HEK293 (cell line): Measurements from ENCODE around the gene ARHGAP45.
A peak's percentile ranks its signal among the peaks of the same experiment; 100 is the strongest.

ENCODE experiments used
- EGR2 ChIP-seq: fragments of 450-650 bp; formaldehyde crosslinking; IDR thresholded peaks from 2 replicates; pipeline ENCODE4 v1.5.1; 2016; ENCODE audit warnings: low read depth, missing biosample characterization, missing genetic modification characterization
- GLIS2 ChIP-seq: fragments of 450-650 bp; formaldehyde crosslinking; IDR thresholded peaks from 2 replicates; pipeline ENCODE4 v1.5.1; 2016; ENCODE audit warnings: missing biosample characterization, missing genetic modification characterization
- PBX3 ChIP-seq: sonication (generic); formaldehyde crosslinking; IDR thresholded peaks from 2 replicates; pipeline ENCODE4 v1.8.1; 2022; ENCODE audit warnings: mild to moderate bottlenecking, moderate library complexity, missing genetic modification reagents
- PRDM10 ChIP-seq: fragments of 450-650 bp; formaldehyde crosslinking; IDR thresholded peaks from 2 replicates; pipeline ENCODE4 v1.5.1; 2016; ENCODE audit warnings: missing biosample characterization, missing genetic modification characterization
- SCRT1 ChIP-seq: fragments of 450-650 bp; formaldehyde crosslinking; IDR thresholded peaks from 2 replicates; pipeline ENCODE4 v1.5.1; 2016; ENCODE audit warnings: missing biosample characterization, missing genetic modification characterization, borderline replicate concordance
- SP3 ChIP-seq: fragments of 450-650 bp; formaldehyde crosslinking; IDR thresholded peaks from 2 replicates; pipeline ENCODE4 v1.5.1; 2016; ENCODE audit warnings: missing biosample characterization, missing genetic modification characterization
- ZBTB17 ChIP-seq: fragments of 450-650 bp; formaldehyde crosslinking; IDR thresholded peaks from 2 replicates; pipeline ENCODE4 v1.5.1; 2016; ENCODE audit warnings: missing biosample characterization, missing genetic modification characterization
- ZBTB26 ChIP-seq: fragments of 450-650 bp; formaldehyde crosslinking; optimal IDR thresholded peaks from 2 replicates; pipeline ENCODE3; 2016; ENCODE audit warnings: missing biosample characterization, mild to moderate bottlenecking, missing genetic modification characterization
- ZFHX2 ChIP-seq: fragments of 450-650 bp; formaldehyde crosslinking; conservative IDR thresholded peaks from 2 replicates; pipeline ENCODE4 v1.5.1; 2016; ENCODE audit warnings: missing biosample characterization, missing genetic modification characterization
- ZNF223 ChIP-seq: fragments of 450-650 bp; formaldehyde crosslinking; IDR thresholded peaks from 2 replicates; pipeline ENCODE4 v1.5.1; 2016; ENCODE audit warnings: missing biosample characterization, missing genetic modification characterization
- ZNF24 ChIP-seq: fragments of 450-650 bp; formaldehyde crosslinking; IDR thresholded peaks from 2 replicates; pipeline ENCODE4 v1.5.1; 2016; ENCODE audit warnings: missing biosample characterization, missing genetic modification characterization
- ZNF335 ChIP-seq: fragments of 450-650 bp; formaldehyde crosslinking; conservative IDR thresholded peaks from 2 replicates; pipeline ENCODE4 v1.5.1; 2016; ENCODE audit warnings: missing biosample characterization, missing genetic modification characterization
- ZNF341 ChIP-seq: fragments of 450-650 bp; formaldehyde crosslinking; IDR thresholded peaks from 2 replicates; pipeline ENCODE4; 2016; ENCODE audit warnings: low read depth, missing biosample characterization, missing genetic modification characterization
- ZNF391 ChIP-seq: fragments of 450-650 bp; formaldehyde crosslinking; IDR thresholded peaks from 2 replicates; pipeline ENCODE4 v1.5.1; 2016; ENCODE audit warnings: low read depth, missing biosample characterization, missing genetic modification characterization, borderline replicate concordance
- ZNF404 ChIP-seq: fragments of 450-650 bp; formaldehyde crosslinking; IDR thresholded peaks from 2 replicates; pipeline ENCODE4 v1.5.1; 2017; ENCODE audit warnings: missing biosample characterization, missing genetic modification characterization
- ZNF501 ChIP-seq: fragments of 450-650 bp; formaldehyde crosslinking; IDR thresholded peaks from 2 replicates; pipeline ENCODE4 v1.5.1; 2016; ENCODE audit warnings: missing biosample characterization, missing genetic modification characterization
- ZNF561 ChIP-seq: fragments of 450-650 bp; IDR thresholded peaks from 2 replicates; pipeline ENCODE4 v1.5.1; 2018; ENCODE audit warnings: missing biosample characterization, missing genetic modification characterization, borderline replicate concordance
- ZNF626 ChIP-seq: fragments of 450-650 bp; sonication (Bioruptor Pico); formaldehyde crosslinking; IDR thresholded peaks from 2 replicates; pipeline ENCODE4 v1.5.1; 2018; ENCODE audit warnings: missing biosample characterization, missing genetic modification characterization, inconsistent platforms
- ZNF660 ChIP-seq: fragments of 450-650 bp; IDR thresholded peaks from 2 replicates; pipeline ENCODE4 v1.5.1; 2018; ENCODE audit warnings: missing biosample characterization, mild to moderate bottlenecking, missing genetic modification characterization
- ZNF701 ChIP-seq: fragments of 450-650 bp; formaldehyde crosslinking; IDR thresholded peaks from 2 replicates; pipeline ENCODE4 v1.5.1; 2016; ENCODE audit warnings: missing biosample characterization, missing genetic modification characterization
- ZNF76 ChIP-seq: fragments of 450-650 bp; formaldehyde crosslinking; IDR thresholded peaks from 2 replicates; pipeline ENCODE4; 2016; ENCODE audit warnings: low read depth, missing biosample characterization, missing genetic modification characterization, borderline replicate concordance
- ZXDB ChIP-seq: fragments of 450-650 bp; formaldehyde crosslinking; IDR thresholded peaks from 2 replicates; pipeline ENCODE4 v1.5.1; 2016; ENCODE audit warnings: missing biosample characterization, missing genetic modification characterization
- TF ChIP-seq, protein P1 (sequence below): fragments of 450-650 bp; formaldehyde crosslinking; conservative IDR thresholded peaks from 2 replicates; pipeline ENCODE4 v1.5.1; 2016; ENCODE audit warnings: low read depth, missing biosample characterization, missing genetic modification characterization
- TF ChIP-seq, protein P2 (sequence below): fragments of 450-650 bp; formaldehyde crosslinking; IDR thresholded peaks from 2 replicates; pipeline ENCODE4 v1.5.1; 2016; ENCODE audit warnings: missing biosample characterization, missing genetic modification characterization

ARHGAP45 gene

GRCh38 chr19:1094978-1095701 lies 28.2 kb downstream of the ARHGAP45 start, which contains the start of gene POLR2E (continued):
- TF ChIP-seq PRDM10 (tag by site-specific recombination) (peak; percentile 70), ZNF701 (tag by site-specific recombination) (no peak), ZNF391 (tag by site-specific recombination) (0 out of 2 replicates have a peak, but pooled peaks have one; percentile 17), ZNF223 (no peak), GLIS2 (0 out of 2 replicates have a peak, but pooled peaks have one; percentile 29), SP3 (tag by site-specific recombination) (peak; percentile 90), PBX3 (CRISPR knock-in tag) (0 out of 2 replicates have a peak, but pooled peaks have one; percentile 38), ZNF561 (tag by site-specific recombination) (peak; percentile 19; the same call in 1 of the 2 replicates), ZNF501 (peak; percentile 47; the same call in 1 of the 2 replicates), ZNF335 (tag by site-specific recombination) (peak; percentile 100), SCRT1 (tag by site-specific recombination) (peak; percentile 96), ZNF76 (tag by site-specific recombination) (peak; percentile 91), ZBTB17 (tag by site-specific recombination) (peak; percentile 97), ZFHX2 (tag by site-specific recombination) (peak; percentile 89), ZBTB26 (tag by site-specific recombination) (peak; percentile 91), ZNF626 (tag by site-specific recombination) (no peak), ZXDB (tag by site-specific recombination) (peak; percentile 89), EGR2 (tag by site-specific recombination) (peak; percentile 87), ZNF660 (tag by site-specific recombination) (0 out of 2 replicates have a peak, but pooled peaks have one; percentile 24), ZNF404 (tag by site-specific recombination) (no peak), ZNF341 (tag by site-specific recombination) (no peak), ZNF24 (tag by site-specific recombination) (0 out of 2 replicates have a peak, but pooled peaks have one; percentile 30)
- TF ChIP-seq, protein P1, sequence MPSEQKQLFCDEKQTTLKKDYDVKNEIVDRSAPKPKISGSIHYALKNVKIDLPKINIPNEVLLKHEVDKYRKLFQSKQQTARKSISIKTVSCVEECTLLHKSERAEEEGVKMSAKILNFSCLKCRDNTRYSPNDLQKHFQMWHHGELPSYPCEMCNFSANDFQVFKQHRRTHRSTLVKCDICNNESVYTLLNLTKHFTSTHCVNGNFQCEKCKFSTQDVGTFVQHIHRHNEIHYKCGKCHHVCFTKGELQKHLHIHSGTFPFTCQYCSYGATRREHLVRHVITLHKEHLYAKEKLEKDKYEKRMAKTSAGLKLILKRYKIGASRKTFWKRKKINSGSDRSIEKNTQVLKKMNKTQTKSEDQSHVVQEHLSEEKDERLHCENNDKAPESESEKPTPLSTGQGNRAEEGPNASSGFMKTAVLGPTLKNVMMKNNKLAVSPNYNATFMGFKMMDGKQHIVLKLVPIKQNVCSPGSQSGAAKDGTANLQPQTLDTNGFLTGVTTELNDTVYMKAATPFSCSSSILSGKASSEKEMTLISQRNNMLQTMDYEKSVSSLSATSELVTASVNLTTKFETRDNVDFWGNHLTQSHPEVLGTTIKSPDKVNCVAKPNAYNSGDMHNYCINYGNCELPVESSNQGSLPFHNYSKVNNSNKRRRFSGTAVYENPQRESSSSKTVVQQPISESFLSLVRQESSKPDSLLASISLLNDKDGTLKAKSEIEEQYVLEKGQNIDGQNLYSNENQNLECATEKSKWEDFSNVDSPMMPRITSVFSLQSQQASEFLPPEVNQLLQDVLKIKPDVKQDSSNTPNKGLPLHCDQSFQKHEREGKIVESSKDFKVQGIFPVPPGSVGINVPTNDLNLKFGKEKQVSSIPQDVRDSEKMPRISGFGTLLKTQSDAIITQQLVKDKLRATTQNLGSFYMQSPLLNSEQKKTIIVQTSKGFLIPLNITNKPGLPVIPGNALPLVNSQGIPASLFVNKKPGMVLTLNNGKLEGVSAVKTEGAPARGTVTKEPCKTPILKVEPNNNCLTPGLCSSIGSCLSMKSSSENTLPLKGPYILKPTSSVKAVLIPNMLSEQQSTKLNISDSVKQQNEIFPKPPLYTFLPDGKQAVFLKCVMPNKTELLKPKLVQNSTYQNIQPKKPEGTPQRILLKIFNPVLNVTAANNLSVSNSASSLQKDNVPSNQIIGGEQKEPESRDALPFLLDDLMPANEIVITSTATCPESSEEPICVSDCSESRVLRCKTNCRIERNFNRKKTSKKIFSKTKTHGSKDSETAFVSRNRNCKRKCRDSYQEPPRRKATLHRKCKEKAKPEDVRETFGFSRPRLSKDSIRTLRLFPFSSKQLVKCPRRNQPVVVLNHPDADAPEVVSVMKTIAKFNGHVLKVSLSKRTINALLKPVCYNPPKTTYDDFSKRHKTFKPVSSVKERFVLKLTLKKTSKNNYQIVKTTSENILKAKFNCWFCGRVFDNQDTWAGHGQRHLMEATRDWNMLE (tag by site-specific recombination): peak; percentile 50
- TF ChIP-seq, protein P2, sequence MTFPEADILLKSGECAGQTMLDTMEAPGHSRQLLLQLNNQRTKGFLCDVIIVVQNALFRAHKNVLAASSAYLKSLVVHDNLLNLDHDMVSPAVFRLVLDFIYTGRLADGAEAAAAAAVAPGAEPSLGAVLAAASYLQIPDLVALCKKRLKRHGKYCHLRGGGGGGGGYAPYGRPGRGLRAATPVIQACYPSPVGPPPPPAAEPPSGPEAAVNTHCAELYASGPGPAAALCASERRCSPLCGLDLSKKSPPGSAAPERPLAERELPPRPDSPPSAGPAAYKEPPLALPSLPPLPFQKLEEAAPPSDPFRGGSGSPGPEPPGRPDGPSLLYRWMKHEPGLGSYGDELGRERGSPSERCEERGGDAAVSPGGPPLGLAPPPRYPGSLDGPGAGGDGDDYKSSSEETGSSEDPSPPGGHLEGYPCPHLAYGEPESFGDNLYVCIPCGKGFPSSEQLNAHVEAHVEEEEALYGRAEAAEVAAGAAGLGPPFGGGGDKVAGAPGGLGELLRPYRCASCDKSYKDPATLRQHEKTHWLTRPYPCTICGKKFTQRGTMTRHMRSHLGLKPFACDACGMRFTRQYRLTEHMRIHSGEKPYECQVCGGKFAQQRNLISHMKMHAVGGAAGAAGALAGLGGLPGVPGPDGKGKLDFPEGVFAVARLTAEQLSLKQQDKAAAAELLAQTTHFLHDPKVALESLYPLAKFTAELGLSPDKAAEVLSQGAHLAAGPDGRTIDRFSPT (tag by site-specific recombination): no peak
